Measurements from ENCODE around the gene CAMSAP1. TPM values are rescaled to one million over a fixed set of nuclear protein-coding genes. Genes with fewer than 3 reads are reported as not detected.

The CAMSAP1 gene
- polyA plus RNA-seq, 1 donor from 2014 or later: 58.5 TPM

GRCh38 chr9:135931349-135931820 is 24.0 kb upstream of the CAMSAP1 start:
- Histone ChIP-seq H3K9ac (ENCODE audit: low read length) (no peak overlapping the region), H3K4me3 (ENCODE audit: low read length) (no peak overlapping the region), H3K79me2 (replicated peaks; ENCODE audit: insufficient read depth, low read length) (no peaks in the 10 kb centered on the region), H3K9me3 (ENCODE audit: low read length) (no peaks in the 10 kb centered on the region), H2AFZ (ENCODE audit: low read depth, low read length) (no peak overlapping the region), H3K9me2 (ENCODE audit: insufficient read depth, low read length) (no peaks in the 10 kb centered on the region), H3K27ac (ENCODE audit: low read length) (no peak overlapping the region), H3F3A (ENCODE audit: insufficient read depth, low read length, poor library complexity, severe bottlenecking) (no peaks in the 10 kb centered on the region), H4K20me1 (ENCODE audit: insufficient read depth) (no peaks in the 10 kb centered on the region), H3K4me2 (ENCODE audit: low read length) (no peak overlapping the region), H3K27me3 (ENCODE audit: insufficient read depth, low read depth, low read length) (no peaks in the 10 kb centered on the region), H3K36me3 (ENCODE audit: insufficient read depth, low read length) (no peaks in the 10 kb centered on the region)
- TF ChIP-seq REST (IDR thresholded peaks at IDR 0.05; ENCODE audit: borderline replicate concordance) (no peak), TAF1 (IDR thresholded peaks at IDR 0.05; ENCODE audit: low read depth) (no peak), RAD21 (conservative IDR thresholded peaks at IDR 0.05) (no peak), CTCF (IDR thresholded peaks at IDR 0.05; ENCODE audit: poor library complexity, severe bottlenecking) (no peak), SMC3 (conservative IDR thresholded peaks at IDR 0.05; ENCODE audit: poor library complexity) (no peak), POLR2AphosphoS5 (IDR thresholded peaks at IDR 0.05) (no peak), MXI1 (conservative IDR thresholded peaks at IDR 0.05; ENCODE audit: poor library complexity, severe bottlenecking) (no peak), EP300 (conservative IDR thresholded peaks at IDR 0.05; ENCODE audit: poor library complexity, severe bottlenecking) (no peak), EZH2 (IDR thresholded peaks at IDR 0.05; ENCODE audit: borderline replicate concordance, insufficient read depth, low read length, poor library complexity, severe bottlenecking) (no peak)

GRCh38 chr9:135930446-135931345 is 23.4 kb upstream of the CAMSAP1 start:
- Histone ChIP-seq H2AFZ (ENCODE audit: low read depth, low read length) (no peak overlapping the region), H3K9me3 (ENCODE audit: low read length) (no peaks in the 10 kb centered on the region), H3F3A (ENCODE audit: insufficient read depth, low read length, poor library complexity, severe bottlenecking) (no peaks in the 10 kb centered on the region), H3K9ac (ENCODE audit: low read length) (no peak overlapping the region), H3K4me3 (ENCODE audit: low read length) (no peak overlapping the region), H3K79me2 (replicated peaks; ENCODE audit: insufficient read depth, low read length) (no peaks in the 10 kb centered on the region), H3K4me2 (ENCODE audit: low read length) (no peak overlapping the region), H3K27me3 (ENCODE audit: insufficient read depth, low read depth, low read length) (no peaks in the 10 kb centered on the region), H3K9me2 (ENCODE audit: insufficient read depth, low read length) (no peaks in the 10 kb centered on the region), H3K27ac (ENCODE audit: low read length) (no peak overlapping the region), H3K36me3 (ENCODE audit: insufficient read depth, low read length) (no peaks in the 10 kb centered on the region), H4K20me1 (ENCODE audit: insufficient read depth) (no peaks in the 10 kb centered on the region)
- TF ChIP-seq EZH2 (IDR thresholded peaks at IDR 0.05; ENCODE audit: borderline replicate concordance, insufficient read depth, low read length, poor library complexity, severe bottlenecking): no peak
- TF ChIP-seq RAD21 (conservative IDR thresholded peaks at IDR 0.05): no peak
- no peak for TF ChIP-seq TAF1 (IDR thresholded peaks at IDR 0.05; ENCODE audit: low read depth)
- no peak for TF ChIP-seq CTCF (IDR thresholded peaks at IDR 0.05; ENCODE audit: poor library complexity, severe bottlenecking)
- TF ChIP-seq POLR2AphosphoS5 (IDR thresholded peaks at IDR 0.05): no peak
- no peak for TF ChIP-seq REST (IDR thresholded peaks at IDR 0.05; ENCODE audit: borderline replicate concordance)
- TF ChIP-seq MXI1 (conservative IDR thresholded peaks at IDR 0.05; ENCODE audit: poor library complexity, severe bottlenecking): no peak
- TF ChIP-seq EP300 (conservative IDR thresholded peaks at IDR 0.05; ENCODE audit: poor library complexity, severe bottlenecking): no peak
- TF ChIP-seq SMC3 (conservative IDR thresholded peaks at IDR 0.05; ENCODE audit: poor library complexity): no peak

Data from neural cell (in vitro differentiated cells).